GM12878 (cell line): ENCODE measurements around the gene GRB10. TPM values are rescaled to one million over a fixed set of nuclear protein-coding genes. Genes with fewer than 3 reads are reported as not detected.

Experiments used
- ATAC-seq: fragments of 200-7000 bp; cut with Tn5 transposase; 3 replicates; pipeline ENCODE4 v1.9.1; 2020; ENCODE audit warnings: mild to moderate bottlenecking, moderate library complexity
- BruUV-seq: library from RNA; stranded (reverse); fragments of 400-500 nt; replicated peaks from 2 replicates; lab custom pipeline; 2021; lab: Mats Ljungman, UMichigan
- CTCF ChIA-PET: fragments of 300-600 bp; sonication (Branson Sonifier 250); formaldehyde crosslinking; extraction: SDS; loops from one replicate; lab custom pipeline; 2021; ENCODE audit warnings: inconsistent platforms; lab: Yijun Ruan, JAX
- POLR2A ChIA-PET: fragments of 350-600 bp; formaldehyde crosslinking; extraction: SDS; loops from one replicate; lab custom pipeline; 2021; ENCODE audit warnings: inconsistent platforms; lab: Charles Lee
- RAD21 ChIA-PET: fragments of 300-600 bp; sonication (Branson Sonifier 250); formaldehyde crosslinking; loops from one replicate; lab custom pipeline; 2023; ENCODE audit warnings: antibody characterized with exemption; ENCODE audit not compliant: unreplicated experiment; lab: Charles Lee
- SMC1A ChIA-PET: fragments of 300-600 bp; sonication (Branson Sonifier 250); formaldehyde crosslinking; loops from one replicate; lab custom pipeline; 2023; ENCODE audit not compliant: unreplicated experiment, uncharacterized antibody; lab: Charles Lee
- DNase-seq: peaks from one replicate; pipeline ENCODE4 v3.0.0-alpha.2; 2011; ENCODE audit warnings: low read depth, low spot score
- FAIRE-seq: peaks from 3 replicates; lab custom pipeline; 2011; peaks lifted over from hg19 to GRCh38; lab: Jason Lieb, UNC
- H2AFZ ChIP-seq: 2 replicates; pipeline ENCODE4 v1.6.0; 2011; ENCODE audit warnings: low read depth, low read length, control low read depth; ENCODE audit not compliant: control insufficient read depth
- H3K27ac ChIP-seq: 2 replicates; pipeline ENCODE4 v1.5.1; 2011; ENCODE audit warnings: control low read depth; ENCODE audit not compliant: control insufficient read depth, insufficient read depth
- H3K27me3 ChIP-seq, 2 experiments: replicated peaks in 1 of 2; 2 replicates each; pipeline versions ENCODE4 v1.6.0 to v1.6.1; 2011; ENCODE audit warnings: low read length in 1 of 2; ENCODE audit not compliant: control insufficient read depth in 2 of 2, insufficient read depth in 2 of 2
- H3K36me3 ChIP-seq, 2 experiments: 2 replicates each; pipeline ENCODE4 v1.5.1; 2011; ENCODE audit warnings: low read length in 1 of 2; ENCODE audit not compliant: control insufficient read depth in 2 of 2, insufficient read depth in 2 of 2
- H3K4me1 ChIP-seq: 2 replicates; pipeline ENCODE4 v1.6.1; 2011; ENCODE audit warnings: mild to moderate bottlenecking, low read length, moderate library complexity, mixed read lengths; ENCODE audit not compliant: control insufficient read depth, insufficient read depth
- H3K4me2 ChIP-seq: 2 replicates; pipeline ENCODE4 v1.6.0; 2011; ENCODE audit warnings: control low read depth; ENCODE audit not compliant: control insufficient read depth, insufficient read depth
- H3K4me3 ChIP-seq: fragments of 200-600 bp; sonication (generic); 2 replicates; pipeline ENCODE4 v1.5.1; 2016
- H3K79me2 ChIP-seq: 2 replicates; pipeline ENCODE4 v1.6.0; 2011; ENCODE audit warnings: low read length; ENCODE audit not compliant: control insufficient read depth, insufficient read depth
- H3K9ac ChIP-seq: 2 replicates; pipeline ENCODE4 v1.8.0; 2011; ENCODE audit warnings: low read length, control low read depth, mixed read lengths; ENCODE audit not compliant: control insufficient read depth, insufficient read depth
- H3K9me3 ChIP-seq: replicated peaks from 3 replicates; pipeline ENCODE4 v1.5.1; 2011; ENCODE audit warnings: mild to moderate bottlenecking, low read length; ENCODE audit not compliant: control insufficient read depth, insufficient read depth
- H4K20me1 ChIP-seq: 2 replicates; pipeline ENCODE4 v1.6.0; 2011; ENCODE audit not compliant: control insufficient read depth, insufficient read depth
- EP300 ChIP-seq, 2 experiments: fragments of 150-350 bp in 1 of 2; IDR thresholded peaks; 2 replicates each; pipeline ENCODE4 v1.6.1; 2011 to 2012; ENCODE audit warnings: low read depth in 2 of 2, low read length in 2 of 2, borderline replicate concordance in 1 of 2, improper control_type of control experiment in 1 of 2, inconsistent platforms in 1 of 2; ENCODE audit not compliant: control insufficient read depth in 1 of 2
- MYC ChIP-seq: IDR thresholded peaks from 2 replicates; pipeline ENCODE4 v1.6.1; 2011; ENCODE audit warnings: mild to moderate bottlenecking, low read length, moderate library complexity, inconsistent platforms; ENCODE audit not compliant: insufficient read depth, insufficient replicate concordance, insufficient read length, severe bottlenecking
- POU2F2 ChIP-seq: IDR thresholded peaks from 3 replicates; pipeline ENCODE4 v1.6.1; 2011; ENCODE audit warnings: low read depth, mild to moderate bottlenecking, low read length, borderline replicate concordance
- ZNF384 ChIP-seq: IDR thresholded peaks from 2 replicates; pipeline ENCODE4 v1.6.1; 2012; ENCODE audit warnings: low read depth, mild to moderate bottlenecking, low read length, improper control_type of control experiment, borderline replicate concordance
- WGBS: methylation state at CpG from one replicate; pipeline ENCODE4 v1.1.6; 2016; ENCODE audit warnings: low lambda C conversion rate; ENCODE audit not compliant: insufficient replicate concordance, insufficient coverage; ENCODE audit errors: missing lambda C conversion rate; 5-methylcytosine and 5-hydroxymethylcytosine counted together
- in situ Hi-C: fragments of 300-500 bp; cut with MboI; formaldehyde crosslinking; loops from 9 replicates; pipeline ENCODE4 v1.14.3; 2018; ENCODE audit warnings: mixed read lengths
- intact Hi-C: fragments of 100-400 bp; cut with micrococcal nuclease; formaldehyde crosslinking; loops from one replicate; pipeline ENCODE4 v1.14.2; 2022; ENCODE audit not compliant: unreplicated experiment
- polyA plus RNA-seq, 11 experiments: library from polyadenylated mRNA; depleted of rRNA in 4 of 11; unstranded in 6 of 11; stranded (reverse) in 5 of 11; fragments of >200 nt; fragmentation: Nextera tagmentation in 4 of 11; fragmentation: Illumina TruSeq in 1 of 11; extraction: Ambion mirVana in 4 of 11; extraction: Trizol in 1 of 11; gene quantifications; 1 replicate in 1 of 11; 2 replicates in 10 of 11; pipeline versions ENCODE4 v1.2.1 to v1.2.3, GENCODE V29; 2011 to 2016; ENCODE audit warnings: inconsistent platforms in 2 of 11, missing spikeins in 2 of 11, low read depth in 1 of 11
- total RNA-seq, 4 experiments: library from RNA; depleted of rRNA in 3 of 4; stranded (reverse); fragments of >200 nt in 3 of 4; fragmentation: Illumina TruSeq in 1 of 4; extraction: Trizol in 1 of 4; gene quantifications; 2 replicates each; pipeline versions ENCODE4 v1.2.1 to v1.2.3, GENCODE V29; 2013 to 2021
- TF ChIP-seq, protein P1 (sequence below): fragments of 450-650 bp; formaldehyde crosslinking; IDR thresholded peaks from 2 replicates; pipeline ENCODE4 v1.4.0; 2020; ENCODE audit warnings: mild to moderate bottlenecking, moderate library complexity

Gene GRB10
- total and polyA plus RNA-seq, 10 of the 15 experiments (the other 5 are each of a cell fraction or from before 2014, with no cell fraction given), result 0.04 to 0.33 TPM; not detected in 8

DNA sequence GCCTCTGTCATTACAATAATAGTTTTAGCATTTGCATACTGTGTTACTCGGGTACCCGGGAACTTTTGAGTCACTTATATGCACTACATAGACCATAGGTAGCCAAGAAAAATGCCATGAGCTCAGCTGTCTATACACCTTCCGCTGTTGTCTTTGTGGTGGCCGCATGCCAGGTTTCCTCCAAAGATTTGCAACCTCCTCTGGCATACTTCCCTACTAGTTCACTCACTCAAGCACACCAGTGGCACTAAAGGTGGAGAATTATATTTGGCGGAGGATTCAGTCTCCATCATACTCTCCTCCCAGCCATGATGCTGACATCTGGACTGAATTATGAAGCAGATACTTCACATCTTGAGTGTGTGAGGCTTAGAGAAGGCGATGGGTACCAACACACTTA lies 35.6 kb upstream of the GRB10 start:
- Histone ChIP-seq H3K27ac (no peak overlapping the region), H3K36me3 (no peaks in the 10 kb centered on the region), H3K27me3 (no peaks in the 10 kb centered on the region), H3K9ac (no peak overlapping the region), H2AFZ (no peak overlapping the region), H3K4me1 (no peaks in the 10 kb centered on the region), H3K9me3 (no peaks in the 10 kb centered on the region)
- POLR2A ChIA-PET, result no interaction called here
- no peak for DNase-seq
- BruUV-seq, result no TSS peak
- intact Hi-C loops, result no loop called here
- ATAC-seq, result no peak
- SMC1A ChIA-PET, result no interaction called here
- FAIRE-seq, result no peak
- 30% methylated on average over 6 of the region's 6 CpGs for WGBS
- no peak for TF ChIP-seq POU2F2
- TF ChIP-seq ZNF384, result no peak
- TF ChIP-seq, protein P1, sequence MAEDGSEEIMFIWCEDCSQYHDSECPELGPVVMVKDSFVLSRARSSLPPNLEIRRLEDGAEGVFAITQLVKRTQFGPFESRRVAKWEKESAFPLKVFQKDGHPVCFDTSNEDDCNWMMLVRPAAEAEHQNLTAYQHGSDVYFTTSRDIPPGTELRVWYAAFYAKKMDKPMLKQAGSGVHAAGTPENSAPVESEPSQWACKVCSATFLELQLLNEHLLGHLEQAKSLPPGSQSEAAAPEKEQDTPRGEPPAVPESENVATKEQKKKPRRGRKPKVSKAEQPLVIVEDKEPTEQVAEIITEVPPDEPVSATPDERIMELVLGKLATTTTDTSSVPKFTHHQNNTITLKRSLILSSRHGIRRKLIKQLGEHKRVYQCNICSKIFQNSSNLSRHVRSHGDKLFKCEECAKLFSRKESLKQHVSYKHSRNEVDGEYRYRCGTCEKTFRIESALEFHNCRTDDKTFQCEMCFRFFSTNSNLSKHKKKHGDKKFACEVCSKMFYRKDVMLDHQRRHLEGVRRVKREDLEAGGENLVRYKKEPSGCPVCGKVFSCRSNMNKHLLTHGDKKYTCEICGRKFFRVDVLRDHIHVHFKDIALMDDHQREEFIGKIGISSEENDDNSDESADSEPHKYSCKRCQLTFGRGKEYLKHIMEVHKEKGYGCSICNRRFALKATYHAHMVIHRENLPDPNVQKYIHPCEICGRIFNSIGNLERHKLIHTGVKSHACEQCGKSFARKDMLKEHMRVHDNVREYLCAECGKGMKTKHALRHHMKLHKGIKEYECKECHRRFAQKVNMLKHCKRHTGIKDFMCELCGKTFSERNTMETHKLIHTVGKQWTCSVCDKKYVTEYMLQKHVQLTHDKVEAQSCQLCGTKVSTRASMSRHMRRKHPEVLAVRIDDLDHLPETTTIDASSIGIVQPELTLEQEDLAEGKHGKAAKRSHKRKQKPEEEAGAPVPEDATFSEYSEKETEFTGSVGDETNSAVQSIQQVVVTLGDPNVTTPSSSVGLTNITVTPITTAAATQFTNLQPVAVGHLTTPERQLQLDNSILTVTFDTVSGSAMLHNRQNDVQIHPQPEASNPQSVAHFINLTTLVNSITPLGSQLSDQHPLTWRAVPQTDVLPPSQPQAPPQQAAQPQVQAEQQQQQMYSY (CRISPR knock-in tag), result no peak
- TF ChIP-seq, all 136 proteins: peak for 0
- ChIA-PET CTCF (no interaction called here), RAD21 (no interaction called here)
- H3K4me2 ChIP-seq, result no peak overlapping the region
- H4K20me1 ChIP-seq, result no peaks in the 10 kb centered on the region
- no peaks in the 10 kb centered on the region for H3K79me2 ChIP-seq
- H3K4me3 ChIP-seq, result no peak overlapping the region
- in situ Hi-C loops, result no loop called here

DNA sequence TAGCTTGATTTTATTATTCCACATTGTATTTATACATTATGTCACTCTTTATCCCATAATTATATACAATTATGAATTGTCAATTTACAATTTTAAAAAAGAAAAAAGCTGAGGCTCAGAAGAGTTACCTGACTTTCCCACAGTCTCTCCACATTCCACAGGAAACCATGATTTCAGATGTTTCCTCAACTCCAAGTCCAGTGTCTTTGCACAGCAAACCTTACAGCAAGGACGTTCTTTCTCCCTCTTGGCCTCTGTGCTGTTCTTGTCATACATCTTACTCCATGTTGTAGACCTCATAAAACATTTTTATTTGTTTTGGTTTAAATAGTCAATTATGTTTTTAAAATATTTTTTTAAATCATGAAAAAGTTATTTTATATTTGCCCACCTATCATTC lies 34.9 kb upstream of the GRB10 start:
- H3K9ac ChIP-seq, result no peak overlapping the region
- ChIA-PET CTCF (no interaction called here), POLR2A (no interaction called here), RAD21 (no interaction called here), SMC1A (no interaction called here)
- H3K36me3 ChIP-seq, result no peaks in the 10 kb centered on the region
- H3K27me3 ChIP-seq, result no peaks in the 10 kb centered on the region
- DNase-seq, result no peak
- no peaks in the 10 kb centered on the region for H3K4me1 ChIP-seq
- no peak overlapping the region for H3K27ac ChIP-seq
- H2AFZ ChIP-seq, result no peak overlapping the region
- ATAC-seq, result no peak
- H3K4me3 ChIP-seq, result no peak overlapping the region
- H3K79me2 ChIP-seq, result no peaks in the 10 kb centered on the region
- BruUV-seq, result no TSS peak
- H3K4me2 ChIP-seq, result no peak overlapping the region
- WGBS, result 0% methylated on average over 1 of the region's 1 CpG
- intact Hi-C loops (no loop called here), in situ Hi-C loops (no loop called here)
- H3K9me3 ChIP-seq, result no peaks in the 10 kb centered on the region
- no peak for FAIRE-seq
- no peak for TF ChIP-seq EP300 (IDR thresholded peaks at IDR 0.05; ENCODE audit: borderline replicate concordance in 1 of 2, control insufficient read depth in 1 of 2, low read depth in 2 of 2, low read length in 2 of 2)
- TF ChIP-seq MYC, result no peak
- TF ChIP-seq, all 136 proteins: peak for 0
- no peaks in the 10 kb centered on the region for H4K20me1 ChIP-seq
